NCI-H460 (cell line): ENCODE results near the gene HNF4A. TPM values are rescaled to one million over a fixed set of nuclear protein-coding genes. Genes with fewer than 3 reads are reported as not detected.

Source experiments
- DNase-seq: peaks from one replicate; pipeline ENCODE4 v3.0.0-alpha.2; 2016; ENCODE audit warnings: low read depth; ENCODE audit errors: extremely low read depth
- total RNA-seq: library from RNA; depleted of rRNA; stranded (reverse); fragments of >200 nt; shearing (Covaris generic); gene quantifications from 2 replicates; pipeline ENCODE4 v1.2.3, GENCODE V29; 2014

The HNF4A gene
- total RNA-seq, 1 experiment from 2014 or later = 0.12 TPM

- DNase-seq = no peak
Observed at GRCh38 chr20:44390280-44390679, 34.8 kb downstream of the HNF4A start.

GRCh38 chr20:44392088-44392775, 36.7 kb downstream of the HNF4A start:
- DNase-seq = no peak

GRCh38 chr20:44392776-44393607, 37.5 kb downstream of the HNF4A start:
- no peak for DNase-seq

GRCh38 chr20:44393608-44394451, 38.3 kb downstream of the HNF4A start:
- DNase-seq = no peak

GRCh38 chr20:44394452-44394701, 38.9 kb downstream of the HNF4A start:
- DNase-seq = no peak

GRCh38 chr20:44394702-44395460, 39.4 kb downstream of the HNF4A start:
- no peak for DNase-seq

GRCh38 chr20:44395461-44396340, 40.2 kb downstream of the HNF4A start:
- DNase-seq = no peak

GRCh38 chr20:44396369-44397130, 41.1 kb downstream of the HNF4A start:
- no peak for DNase-seq

GRCh38 chr20:44398335-44398734, 42.8 kb downstream of the HNF4A start:
- peak; percentile 9 for DNase-seq

- DNase-seq = no peak
Observed at GRCh38 chr20:44399446-44399845, 43.9 kb downstream of the HNF4A start.

GRCh38 chr20:44400671-44400969, 45.1 kb downstream of the HNF4A start:
- DNase-seq = no peak

- no peak for DNase-seq
Observed at GRCh38 chr20:44400970-44401769, 45.7 kb downstream of the HNF4A start.

GRCh38 chr20:44401770-44402390, 46.4 kb downstream of the HNF4A start:
- no peak for DNase-seq

- no peak for DNase-seq
Observed at GRCh38 chr20:44402391-44403193, 47.1 kb downstream of the HNF4A start.

- DNase-seq = no peak
Observed at GRCh38 chr20:44403194-44404112, 48.0 kb downstream of the HNF4A start.
